GM12891 (cell line): ENCODE results near the gene ARMC2.

ENCODE experiments used
- DNase-seq: peaks from one replicate; pipeline ENCODE4 v3.0.0; 2011; ENCODE audit warnings: low spot score; ENCODE audit not compliant: insufficient read length
- FAIRE-seq: peaks from 2 replicates; lab custom pipeline; 2011; peaks lifted over from hg19 to GRCh38; lab: Jason Lieb, UNC
- PAX5 ChIP-seq: IDR thresholded peaks from 2 replicates; pipeline ENCODE4 v1.6.1; 2011; ENCODE audit warnings: low read length, moderate library complexity, mild to moderate bottlenecking; ENCODE audit not compliant: insufficient read depth, severe bottlenecking
- POLR2A ChIP-seq: IDR thresholded peaks from 2 replicates; pipeline ENCODE4 v1.6.1; 2011; ENCODE audit warnings: low read depth, low read length, control low read depth
- POLR2AphosphoS5 ChIP-seq: IDR thresholded peaks from 2 replicates; pipeline ENCODE4 v1.6.1; 2011; ENCODE audit warnings: low read depth, low read length, control low read depth
- POU2F2 ChIP-seq: IDR thresholded peaks from 2 replicates; pipeline ENCODE4 v1.6.1; 2011; ENCODE audit warnings: low read depth, mild to moderate bottlenecking, control low read depth, low read length, moderate library complexity
- SPI1 ChIP-seq: IDR thresholded peaks from 2 replicates; pipeline ENCODE4 v1.6.1; 2011; ENCODE audit warnings: low read depth, low read length, control low read depth
- TAF1 ChIP-seq: IDR thresholded peaks from 2 replicates; pipeline ENCODE4 v1.6.1; 2011; ENCODE audit warnings: low read depth, low read length, control low read depth

Gene ARMC2

GRCh38 chr6:108940741-108941140, 92.5 kb downstream of the ARMC2 start:
- no peak for TF ChIP-seq SPI1
- no peak for TF ChIP-seq PAX5
- no peak for TF ChIP-seq TAF1
- no peak for TF ChIP-seq POLR2AphosphoS5
- no peak for TF ChIP-seq POLR2A
- TF ChIP-seq POU2F2: no peak
- FAIRE-seq (no peak), DNase-seq (no peak)

- no peak for FAIRE-seq
- no peak for DNase-seq
- TF ChIP-seq TAF1: no peak
- TF ChIP-seq POU2F2: no peak
- TF ChIP-seq POLR2AphosphoS5: no peak
- no peak for TF ChIP-seq SPI1
- no peak for TF ChIP-seq PAX5
- no peak for TF ChIP-seq POLR2A
Observed at GRCh38 chr6:108941281-108941680, 93.1 kb downstream of the ARMC2 start.

GRCh38 chr6:108941859-108942258, 93.6 kb downstream of the ARMC2 start:
- TF ChIP-seq POLR2AphosphoS5 (no peak), POU2F2 (no peak), TAF1 (no peak), POLR2A (no peak), PAX5 (no peak)
- no peak for FAIRE-seq
- DNase-seq: no peak

DNA sequence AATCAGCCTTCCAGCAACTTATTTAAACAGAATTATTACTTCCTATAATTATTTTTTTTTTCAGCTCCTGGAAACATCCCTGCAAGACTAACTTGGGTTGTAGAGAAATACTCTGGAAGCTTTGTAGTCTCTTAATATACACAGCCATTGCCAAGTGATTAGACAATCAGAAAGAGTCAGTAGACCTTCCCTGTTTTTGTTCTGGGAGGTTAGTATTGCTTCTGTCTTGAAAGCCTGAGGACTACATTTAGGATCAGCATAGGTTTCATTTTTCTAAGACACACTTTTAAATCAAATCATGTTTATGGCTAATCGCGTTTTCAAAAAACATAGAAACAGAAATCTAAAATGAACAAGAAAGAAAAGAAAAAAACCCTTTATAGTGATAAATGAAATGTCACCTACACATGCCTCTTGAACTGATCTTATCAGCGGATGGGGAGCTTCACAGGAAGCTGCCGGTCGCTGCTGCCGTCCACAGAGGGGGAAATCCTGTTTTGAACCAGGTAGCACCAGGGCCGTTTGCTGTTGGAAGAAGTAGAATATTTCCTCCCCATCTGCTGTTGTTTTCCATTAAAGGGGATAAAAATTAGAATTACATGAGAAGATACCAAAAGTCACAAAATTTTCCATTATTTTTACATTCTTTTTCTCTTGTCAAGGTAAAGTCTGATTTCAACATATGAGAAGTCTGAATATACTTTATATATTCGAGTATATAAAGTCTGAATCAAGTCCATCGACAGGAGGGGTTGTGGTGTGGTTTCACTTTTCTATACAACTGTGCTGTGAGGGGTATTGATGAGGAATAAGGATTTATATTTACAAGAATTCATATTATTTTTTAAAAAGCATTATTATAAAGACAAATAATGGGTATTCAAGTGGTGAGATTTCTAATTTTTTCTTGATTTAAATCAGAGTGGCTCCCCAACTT, 94.6 kb downstream of the ARMC2 start:
- no peak for DNase-seq
- no peak for TF ChIP-seq TAF1
- TF ChIP-seq POLR2A: no peak
- TF ChIP-seq SPI1: no peak
- TF ChIP-seq POLR2AphosphoS5: no peak
- TF ChIP-seq POU2F2: no peak
- no peak for TF ChIP-seq PAX5
- FAIRE-seq: no peak

DNA sequence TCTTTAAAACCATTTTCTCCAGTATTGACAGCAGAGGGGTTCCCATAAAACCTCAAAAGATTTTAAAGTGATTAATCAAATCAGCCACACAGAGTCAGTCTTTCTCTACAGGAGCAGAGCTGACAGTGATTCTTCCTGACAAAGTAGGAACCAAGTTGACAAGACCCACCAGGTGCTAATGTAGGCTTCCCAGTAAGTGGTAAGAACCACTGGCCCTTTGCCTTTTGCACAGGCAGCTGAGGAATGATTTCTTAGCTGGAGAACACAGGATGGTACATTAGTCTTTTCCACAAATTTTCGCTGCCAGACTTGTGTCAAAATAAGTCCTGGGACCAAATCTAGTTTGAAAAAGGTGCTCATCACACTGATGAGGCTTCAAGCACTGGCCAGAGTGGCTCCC, 95.8 kb downstream of the ARMC2 start:
- FAIRE-seq (no peak), DNase-seq (no peak)
- TF ChIP-seq POLR2AphosphoS5 (no peak), PAX5 (no peak), POLR2A (no peak), SPI1 (no peak), TAF1 (no peak), POU2F2 (no peak)

GRCh38 chr6:108944707-108945680, 96.8 kb downstream of the ARMC2 start:
- no peak for FAIRE-seq
- no peak for DNase-seq
- no peak for TF ChIP-seq POLR2A
- TF ChIP-seq POLR2AphosphoS5: no peak
- TF ChIP-seq TAF1: no peak
- TF ChIP-seq POU2F2: no peak
- TF ChIP-seq SPI1: no peak

GRCh38 chr6:108945681-108946159, 97.5 kb downstream of the ARMC2 start:
- DNase-seq (no peak), FAIRE-seq (no peak)
- TF ChIP-seq TAF1 (no peak), POLR2AphosphoS5 (no peak), POU2F2 (no peak), POLR2A (no peak), PAX5 (no peak), SPI1 (no peak)

GRCh38 chr6:108946695-108947094, 98.5 kb downstream of the ARMC2 start:
- no peak for DNase-seq
- FAIRE-seq: no peak
- TF ChIP-seq POU2F2 (no peak), PAX5 (no peak), SPI1 (no peak), TAF1 (no peak), POLR2AphosphoS5 (no peak), POLR2A (no peak)

GRCh38 chr6:108947114-108947854, 99.1 kb downstream of the ARMC2 start:
- no peak for TF ChIP-seq POLR2A
- no peak for TF ChIP-seq PAX5
- no peak for TF ChIP-seq SPI1
- DNase-seq (no peak), FAIRE-seq (no peak)
